ENCODE results near the gene MYBBP1A.

- no peak for TF ChIP-seq SUZ12 (IDR thresholded peaks at IDR 0.05; ENCODE audit: extremely low read depth, insufficient read depth, insufficient read length)
- no peak for TF ChIP-seq YY1 (IDR thresholded peaks at IDR 0.05; ENCODE audit: insufficient read depth, insufficient read length)
Observed at GRCh38 chr17:4527566-4528125, 27.5 kb downstream of the MYBBP1A start.
